ENCODE measurements around the gene MAN1A2. TPM values are rescaled to one million over a fixed set of nuclear protein-coding genes. Genes with fewer than 3 reads are reported as not detected.

Gene MAN1A2
- total and polyA plus RNA-seq, 9 of the 15 experiments (the other 6 are each of a cell fraction or from before 2014, with no cell fraction given), result 4.2 to 38.4 (median 18.7) TPM

DNA sequence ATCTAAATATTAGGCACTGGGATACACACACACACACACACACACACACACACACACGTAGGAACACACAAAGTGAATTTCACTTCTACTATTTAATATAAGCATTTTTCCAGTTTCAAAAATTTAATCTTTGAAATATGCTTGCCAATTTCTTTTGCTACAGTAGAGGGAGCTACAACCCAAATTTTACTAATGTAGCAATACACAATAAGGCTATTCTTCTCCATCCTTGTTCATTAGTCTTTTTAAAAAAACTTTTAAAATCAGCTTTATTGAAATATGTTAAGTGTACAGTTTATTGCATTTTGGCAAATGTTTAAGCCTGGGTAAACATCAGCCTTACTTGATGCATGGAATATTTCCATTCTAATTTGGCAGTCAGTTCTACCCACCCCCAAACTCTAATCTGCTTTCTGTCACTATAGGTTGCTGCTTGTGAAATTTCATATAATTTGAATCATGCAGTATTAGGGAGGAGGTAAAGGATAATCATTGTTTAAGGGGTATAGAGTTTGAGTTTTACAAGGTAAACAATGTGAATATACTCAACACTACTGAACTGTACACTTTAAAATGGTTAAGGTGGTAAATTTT lies 145.6 kb downstream of the MAN1A2 start (continued):
- TF ChIP-seq ZNF644 (tag; IDR thresholded peaks at IDR 0.05; ENCODE audit: low read depth) (no peak), RNF2 (IDR thresholded peaks at IDR 0.05) (no peak), STAT5A (IDR thresholded peaks at IDR 0.05; ENCODE audit: borderline replicate concordance, low read length) (no peak), ZNF24 (IDR thresholded peaks at IDR 0.05) (no peak), RAD21 (CRISPR knock-in tag; conservative IDR thresholded peaks at IDR 0.05 in 1 of 2, IDR thresholded peaks at IDR 0.05 in 1 of 2) (peak; percentile 90 to 94), ZNF212 (CRISPR knock-in tag; IDR thresholded peaks at IDR 0.05) (no peak), SRF (CRISPR knock-in tag; IDR thresholded peaks at IDR 0.05) (no peak), NR2C1 (IDR thresholded peaks at IDR 0.05) (no peak), NR2C1 (tag; IDR thresholded peaks at IDR 0.05) (no peak), CCNT2 (IDR thresholded peaks at IDR 0.05; ENCODE audit: borderline replicate concordance, extremely low read depth, insufficient read length, low read depth, low read length) (no peak)
- TF ChIP-seq, protein P1, sequence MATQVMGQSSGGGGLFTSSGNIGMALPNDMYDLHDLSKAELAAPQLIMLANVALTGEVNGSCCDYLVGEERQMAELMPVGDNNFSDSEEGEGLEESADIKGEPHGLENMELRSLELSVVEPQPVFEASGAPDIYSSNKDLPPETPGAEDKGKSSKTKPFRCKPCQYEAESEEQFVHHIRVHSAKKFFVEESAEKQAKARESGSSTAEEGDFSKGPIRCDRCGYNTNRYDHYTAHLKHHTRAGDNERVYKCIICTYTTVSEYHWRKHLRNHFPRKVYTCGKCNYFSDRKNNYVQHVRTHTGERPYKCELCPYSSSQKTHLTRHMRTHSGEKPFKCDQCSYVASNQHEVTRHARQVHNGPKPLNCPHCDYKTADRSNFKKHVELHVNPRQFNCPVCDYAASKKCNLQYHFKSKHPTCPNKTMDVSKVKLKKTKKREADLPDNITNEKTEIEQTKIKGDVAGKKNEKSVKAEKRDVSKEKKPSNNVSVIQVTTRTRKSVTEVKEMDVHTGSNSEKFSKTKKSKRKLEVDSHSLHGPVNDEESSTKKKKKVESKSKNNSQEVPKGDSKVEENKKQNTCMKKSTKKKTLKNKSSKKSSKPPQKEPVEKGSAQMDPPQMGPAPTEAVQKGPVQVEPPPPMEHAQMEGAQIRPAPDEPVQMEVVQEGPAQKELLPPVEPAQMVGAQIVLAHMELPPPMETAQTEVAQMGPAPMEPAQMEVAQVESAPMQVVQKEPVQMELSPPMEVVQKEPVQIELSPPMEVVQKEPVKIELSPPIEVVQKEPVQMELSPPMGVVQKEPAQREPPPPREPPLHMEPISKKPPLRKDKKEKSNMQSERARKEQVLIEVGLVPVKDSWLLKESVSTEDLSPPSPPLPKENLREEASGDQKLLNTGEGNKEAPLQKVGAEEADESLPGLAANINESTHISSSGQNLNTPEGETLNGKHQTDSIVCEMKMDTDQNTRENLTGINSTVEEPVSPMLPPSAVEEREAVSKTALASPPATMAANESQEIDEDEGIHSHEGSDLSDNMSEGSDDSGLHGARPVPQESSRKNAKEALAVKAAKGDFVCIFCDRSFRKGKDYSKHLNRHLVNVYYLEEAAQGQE (IDR thresholded peaks at IDR 0.05; ENCODE audit: borderline replicate concordance), result peak; percentile 75; the same call in 1 of the 2 replicates
- TF ChIP-seq, protein P1 (CRISPR knock-in tag; IDR thresholded peaks at IDR 0.05; ENCODE audit: low read depth), result no peak
- TF ChIP-seq, protein P2, sequence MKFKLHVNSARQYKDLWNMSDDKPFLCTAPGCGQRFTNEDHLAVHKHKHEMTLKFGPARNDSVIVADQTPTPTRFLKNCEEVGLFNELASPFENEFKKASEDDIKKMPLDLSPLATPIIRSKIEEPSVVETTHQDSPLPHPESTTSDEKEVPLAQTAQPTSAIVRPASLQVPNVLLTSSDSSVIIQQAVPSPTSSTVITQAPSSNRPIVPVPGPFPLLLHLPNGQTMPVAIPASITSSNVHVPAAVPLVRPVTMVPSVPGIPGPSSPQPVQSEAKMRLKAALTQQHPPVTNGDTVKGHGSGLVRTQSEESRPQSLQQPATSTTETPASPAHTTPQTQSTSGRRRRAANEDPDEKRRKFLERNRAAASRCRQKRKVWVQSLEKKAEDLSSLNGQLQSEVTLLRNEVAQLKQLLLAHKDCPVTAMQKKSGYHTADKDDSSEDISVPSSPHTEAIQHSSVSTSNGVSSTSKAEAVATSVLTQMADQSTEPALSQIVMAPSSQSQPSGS (CRISPR knock-in tag; IDR thresholded peaks at IDR 0.05), result no peak
- TF ChIP-seq, protein P3, sequence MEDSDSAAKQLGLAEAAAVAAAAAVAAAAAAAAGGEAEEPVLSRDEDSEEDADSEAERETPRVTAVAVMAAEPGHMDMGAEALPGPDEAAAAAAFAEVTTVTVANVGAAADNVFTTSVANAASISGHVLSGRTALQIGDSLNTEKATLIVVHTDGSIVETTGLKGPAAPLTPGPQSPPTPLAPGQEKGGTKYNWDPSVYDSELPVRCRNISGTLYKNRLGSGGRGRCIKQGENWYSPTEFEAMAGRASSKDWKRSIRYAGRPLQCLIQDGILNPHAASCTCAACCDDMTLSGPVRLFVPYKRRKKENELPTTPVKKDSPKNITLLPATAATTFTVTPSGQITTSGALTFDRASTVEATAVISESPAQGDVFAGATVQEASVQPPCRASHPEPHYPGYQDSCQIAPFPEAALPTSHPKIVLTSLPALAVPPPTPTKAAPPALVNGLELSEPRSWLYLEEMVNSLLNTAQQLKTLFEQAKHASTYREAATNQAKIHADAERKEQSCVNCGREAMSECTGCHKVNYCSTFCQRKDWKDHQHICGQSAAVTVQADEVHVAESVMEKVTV (CRISPR knock-in tag; IDR thresholded peaks at IDR 0.05), result peak; percentile 81
- TF ChIP-seq, protein P4, sequence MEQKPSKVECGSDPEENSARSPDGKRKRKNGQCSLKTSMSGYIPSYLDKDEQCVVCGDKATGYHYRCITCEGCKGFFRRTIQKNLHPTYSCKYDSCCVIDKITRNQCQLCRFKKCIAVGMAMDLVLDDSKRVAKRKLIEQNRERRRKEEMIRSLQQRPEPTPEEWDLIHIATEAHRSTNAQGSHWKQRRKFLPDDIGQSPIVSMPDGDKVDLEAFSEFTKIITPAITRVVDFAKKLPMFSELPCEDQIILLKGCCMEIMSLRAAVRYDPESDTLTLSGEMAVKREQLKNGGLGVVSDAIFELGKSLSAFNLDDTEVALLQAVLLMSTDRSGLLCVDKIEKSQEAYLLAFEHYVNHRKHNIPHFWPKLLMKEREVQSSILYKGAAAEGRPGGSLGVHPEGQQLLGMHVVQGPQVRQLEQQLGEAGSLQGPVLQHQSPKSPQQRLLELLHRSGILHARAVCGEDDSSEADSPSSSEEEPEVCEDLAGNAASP (IDR thresholded peaks at IDR 0.05), result no peak

Data from K562 (cell line).